Ramos (cell line): ENCODE data around the gene STK10.

ENCODE experiments used
- in situ Hi-C: fragments of 300-500 bp; cut with MboI; formaldehyde crosslinking; loops from one replicate; pipeline ENCODE4 v1.14.3; 2022; ENCODE audit warnings: low sequenced_read_pairs; ENCODE audit not compliant: unreplicated experiment

Gene STK10

DNA sequence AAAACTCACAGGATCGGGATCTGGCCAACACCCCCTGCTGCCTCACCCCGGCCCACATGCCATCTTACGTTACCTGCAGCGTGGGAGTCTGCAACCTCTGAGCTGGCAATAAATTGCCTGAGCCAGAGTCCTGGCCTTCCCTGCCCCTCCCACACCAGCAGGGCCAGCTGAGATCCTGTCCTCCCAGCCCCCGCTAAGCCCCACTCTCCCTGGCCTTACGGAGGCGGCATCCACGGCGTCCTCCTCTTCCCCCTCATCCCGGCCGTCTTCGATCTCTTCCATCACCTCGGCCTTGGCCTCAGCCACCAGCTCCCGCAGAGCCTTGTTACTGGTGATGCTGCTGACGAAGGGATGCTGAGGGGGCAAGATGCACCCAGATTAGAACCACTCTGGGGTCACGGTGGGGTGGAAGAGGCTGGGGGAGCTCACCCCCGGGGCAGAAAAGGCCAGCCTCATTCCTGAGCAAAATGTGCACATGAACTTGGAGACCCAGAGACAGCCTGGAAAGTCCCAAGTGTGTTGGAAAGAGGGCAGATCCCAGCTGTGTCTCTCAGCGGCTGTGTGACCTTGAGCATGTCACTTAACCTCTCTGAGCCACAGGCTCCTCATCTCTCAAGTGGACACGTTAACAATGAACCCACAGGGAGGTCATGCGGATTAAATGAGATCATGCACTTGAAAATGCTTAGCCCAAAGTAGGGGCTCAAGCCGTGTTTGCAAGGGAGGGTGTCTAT is 91.7 kb downstream of the STK10 start:
- in situ Hi-C loops: no loop called here

DNA sequence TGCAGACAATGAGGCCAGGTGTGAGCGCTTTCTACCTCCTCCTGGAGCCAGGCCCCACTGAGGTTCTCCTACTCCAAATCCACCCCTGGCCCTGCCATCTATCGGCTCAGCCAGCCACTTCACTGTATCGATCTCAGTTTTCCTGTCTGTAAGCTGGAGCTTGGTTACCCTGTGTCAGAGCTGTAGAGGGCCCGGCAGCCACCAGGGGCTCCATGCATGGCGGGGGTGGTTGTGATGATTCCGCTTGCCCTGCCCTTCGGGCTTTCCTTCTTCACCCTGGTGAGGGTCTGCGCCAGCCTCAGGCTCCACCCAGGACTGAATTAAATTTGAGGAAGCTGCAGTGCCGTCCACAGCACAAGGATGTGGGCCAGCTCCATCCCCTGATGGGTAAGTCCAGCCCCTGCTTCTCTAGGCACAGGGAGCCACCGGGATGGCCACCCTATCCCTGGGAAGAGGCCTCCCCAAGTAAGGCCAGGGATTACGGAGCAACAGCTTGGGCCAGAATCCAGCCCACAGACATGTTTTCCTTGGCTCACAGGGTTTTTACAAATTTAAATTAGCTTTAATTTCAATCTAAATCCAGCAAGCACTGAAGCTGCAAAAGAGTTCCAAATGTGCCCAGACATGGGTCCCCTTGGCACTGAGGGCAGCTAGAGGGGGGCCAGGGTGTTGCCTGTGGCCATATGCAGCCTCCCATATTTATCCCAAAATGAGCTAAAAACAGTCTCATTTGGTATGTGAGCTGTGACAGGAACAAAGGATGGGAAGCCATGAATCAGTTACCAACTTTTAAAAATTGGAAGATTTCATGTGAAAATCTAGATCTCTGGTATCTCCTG is 92.4 kb downstream of the STK10 start:
- in situ Hi-C loops: no loop called here

DNA sequence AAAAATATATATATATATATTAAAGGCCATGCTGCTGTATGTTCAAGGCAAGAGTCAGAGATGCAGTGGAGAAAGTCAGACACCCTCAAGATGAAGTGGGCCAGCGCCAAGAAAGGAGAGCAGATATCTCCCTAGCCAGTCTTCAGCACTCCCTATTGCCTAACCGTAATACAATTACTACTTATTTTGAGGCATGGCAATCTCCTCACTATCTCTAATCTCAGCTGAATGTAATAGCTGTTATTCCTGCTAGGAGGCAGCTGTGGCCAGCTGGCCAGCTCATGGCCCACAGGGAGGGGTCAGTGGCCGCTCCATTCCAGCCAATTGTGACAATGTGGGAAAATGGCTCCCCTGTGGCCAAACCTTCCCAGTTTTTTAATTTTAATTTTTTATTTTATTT is 94.1 kb downstream of the STK10 start:
- in situ Hi-C loops: no loop called here

DNA sequence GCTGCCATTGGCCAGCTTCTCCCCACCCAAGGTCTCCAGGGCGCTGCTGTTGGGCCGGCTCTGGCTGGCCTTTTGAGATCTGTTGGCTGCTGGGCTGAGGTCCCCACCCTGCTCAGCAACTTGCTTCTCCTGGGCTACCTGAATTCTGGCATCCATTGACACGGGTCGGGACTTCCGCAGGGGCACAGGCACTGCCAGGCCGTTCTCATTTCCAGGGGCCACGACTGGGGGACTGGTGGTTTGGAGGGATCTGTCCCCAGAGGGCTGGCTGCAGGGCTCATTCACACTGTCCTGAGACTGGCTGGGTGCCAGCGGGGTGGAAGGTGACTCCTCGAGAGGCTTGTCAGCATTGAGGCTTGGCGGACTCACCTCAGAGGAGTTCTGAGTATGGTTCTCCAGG is 94.5 kb downstream of the STK10 start:
- in situ Hi-C loops: no loop called here

DNA sequence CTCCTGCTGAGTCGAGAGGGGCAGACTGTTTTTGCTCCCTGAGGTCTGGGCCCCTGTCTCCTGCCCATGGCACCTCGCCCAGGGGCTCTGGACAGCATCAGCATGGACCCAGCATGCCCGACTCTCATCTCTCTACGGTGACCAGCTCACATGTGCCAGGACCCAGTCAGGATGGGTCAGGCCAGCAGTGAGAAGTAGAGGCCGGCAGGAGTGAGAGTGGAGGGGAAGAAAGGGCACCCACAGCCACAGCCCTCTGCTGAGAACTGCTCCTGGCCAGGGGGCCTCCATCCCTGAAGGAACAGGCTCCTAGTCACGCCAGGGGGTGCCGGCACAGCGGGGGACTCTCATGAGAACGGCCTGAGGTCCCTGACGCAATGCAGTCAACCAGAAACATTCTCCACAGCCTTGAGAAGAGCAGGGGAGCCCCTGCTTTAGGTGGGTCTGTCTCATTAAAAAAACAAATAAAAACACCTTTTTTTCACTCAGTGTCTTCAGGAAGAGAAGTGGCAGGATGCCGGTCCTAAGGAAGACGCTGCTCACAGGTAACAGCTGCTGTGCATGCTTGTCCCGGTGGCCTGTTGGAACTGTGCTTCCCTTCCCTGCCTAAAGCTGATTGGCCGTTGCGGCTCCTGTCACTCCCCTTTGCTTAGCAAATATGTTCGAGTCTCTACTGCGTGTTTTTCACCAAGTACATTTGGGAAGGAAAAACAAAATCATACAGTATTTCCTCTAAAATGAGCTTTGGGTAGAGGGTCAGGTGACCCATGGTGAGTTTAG is 95.9 kb downstream of the STK10 start:
- in situ Hi-C loops: no loop called here

DNA sequence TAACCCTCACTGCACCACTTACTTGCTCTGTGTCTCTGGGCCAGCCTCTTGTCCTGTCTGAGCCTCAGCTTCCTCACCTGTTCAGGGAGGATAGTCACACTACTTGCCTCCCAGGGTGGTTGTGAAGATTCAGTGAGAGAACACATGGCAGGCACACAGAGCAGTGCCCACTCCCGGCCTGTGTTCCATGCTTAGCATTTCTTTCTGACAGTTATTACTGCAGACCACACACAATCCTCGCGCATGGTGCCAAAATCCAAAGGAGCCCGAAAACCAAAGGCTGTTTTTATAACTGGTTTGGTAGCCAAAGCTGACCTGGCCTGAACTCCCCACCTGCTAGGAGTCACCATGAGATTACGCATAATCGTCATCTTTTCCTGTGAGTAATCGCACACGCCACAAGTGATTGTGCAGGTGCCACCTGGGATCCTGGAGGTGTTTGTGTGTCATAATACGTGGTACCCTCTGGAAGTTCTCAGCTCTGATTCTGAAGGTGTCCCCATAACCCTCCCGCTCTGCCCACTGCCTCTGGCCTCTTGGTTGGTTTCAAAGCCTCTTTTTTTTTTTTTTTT is 97.0 kb downstream of the STK10 start:
- in situ Hi-C loops: no loop called here

DNA sequence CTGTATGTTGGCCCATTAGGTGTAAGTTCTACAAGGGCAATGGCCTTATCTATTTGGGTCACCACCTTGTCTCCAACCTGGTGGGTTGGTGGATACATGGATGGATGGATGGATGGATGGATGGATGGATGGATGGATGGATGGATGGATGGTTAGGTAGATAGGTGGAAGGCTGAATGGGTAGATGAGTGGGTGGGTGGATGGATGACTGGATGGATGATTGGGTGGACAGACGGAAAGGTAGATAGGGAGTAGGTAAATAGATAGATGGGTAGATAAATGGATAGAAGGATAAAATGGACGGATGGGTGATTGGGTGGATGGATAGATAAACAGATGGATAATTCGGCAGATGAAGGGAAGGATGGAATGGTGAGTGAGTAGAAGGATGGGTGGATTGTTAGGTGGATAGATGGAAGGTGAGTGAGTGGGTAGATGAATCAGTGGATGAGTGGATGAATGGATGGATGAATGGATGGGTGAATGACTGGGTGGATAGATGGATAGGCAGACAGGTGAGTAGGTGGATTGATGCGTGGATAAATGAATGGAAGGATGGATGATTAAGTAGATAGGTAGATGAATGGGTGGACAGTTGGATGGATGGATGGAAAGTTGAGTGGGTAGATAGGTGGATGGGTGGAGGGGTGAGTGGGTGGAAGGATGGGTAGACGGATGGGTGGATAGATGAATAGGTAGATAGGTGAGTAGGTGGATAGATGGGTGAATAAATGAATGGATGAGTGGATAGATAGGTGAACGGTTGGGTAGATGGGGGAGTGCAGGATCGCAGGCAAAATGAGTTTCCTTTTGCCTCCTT is 98.5 kb downstream of the STK10 start:
- in situ Hi-C loops: no loop called here

DNA sequence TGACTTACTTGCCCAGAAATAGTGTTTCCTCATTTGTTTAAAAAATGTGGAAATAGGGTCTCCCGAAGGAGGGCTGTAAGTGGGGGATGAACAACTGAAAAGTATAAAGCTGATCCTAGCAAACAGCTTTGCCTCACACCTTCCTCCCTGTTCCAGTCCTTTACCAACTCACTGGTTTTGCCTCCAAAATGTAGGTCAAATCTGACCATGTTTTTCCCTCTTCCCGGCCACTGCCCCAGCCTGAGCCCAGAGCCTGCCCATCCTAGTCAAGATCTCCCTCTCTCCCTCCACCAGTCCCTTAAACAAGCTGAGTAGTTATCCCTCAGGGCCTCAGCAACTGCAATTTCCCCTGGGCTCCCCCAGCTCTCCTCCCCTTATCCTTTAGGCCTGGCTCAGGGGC is 99.2 kb downstream of the STK10 start:
- in situ Hi-C loops: no loop called here

DNA sequence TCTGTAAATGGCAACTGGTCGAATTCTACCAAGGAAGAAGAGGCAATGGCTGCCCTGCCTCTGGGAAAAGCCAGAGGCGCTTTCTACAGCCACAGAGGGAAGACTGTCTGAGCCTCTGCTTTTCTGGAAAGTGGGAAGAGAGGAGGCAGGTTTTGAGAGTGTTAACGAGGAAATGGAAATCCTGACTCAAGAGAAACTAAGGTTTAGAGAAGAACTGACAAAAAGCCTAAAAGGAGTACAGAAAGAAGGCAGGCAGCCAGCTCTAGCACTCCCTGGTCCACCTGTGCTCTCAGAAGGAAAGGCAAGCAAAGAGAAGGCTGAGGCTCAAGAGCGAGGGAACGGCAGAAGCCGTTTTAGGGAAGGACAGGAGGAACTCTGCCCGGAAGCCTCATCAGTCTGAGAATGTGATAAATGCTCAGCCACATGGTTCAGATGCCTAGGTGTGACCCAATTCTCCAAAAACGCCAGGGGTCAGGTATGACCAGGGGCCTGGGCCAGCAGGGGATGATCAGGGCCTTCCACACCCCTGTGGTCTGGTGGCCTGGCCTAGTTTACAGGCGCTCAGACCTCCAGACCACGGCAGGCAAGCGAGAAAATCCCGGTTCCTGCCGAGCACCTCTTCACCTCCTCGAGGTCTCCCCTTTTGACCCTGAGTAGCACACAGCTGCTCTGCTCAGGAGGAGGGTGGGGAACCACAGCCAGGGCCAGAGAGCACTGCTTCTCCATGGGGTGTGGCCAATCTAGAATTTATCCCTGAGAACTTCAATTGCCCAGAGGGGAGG is 101.6 kb downstream of the STK10 start:
- in situ Hi-C loops: no loop called here

DNA sequence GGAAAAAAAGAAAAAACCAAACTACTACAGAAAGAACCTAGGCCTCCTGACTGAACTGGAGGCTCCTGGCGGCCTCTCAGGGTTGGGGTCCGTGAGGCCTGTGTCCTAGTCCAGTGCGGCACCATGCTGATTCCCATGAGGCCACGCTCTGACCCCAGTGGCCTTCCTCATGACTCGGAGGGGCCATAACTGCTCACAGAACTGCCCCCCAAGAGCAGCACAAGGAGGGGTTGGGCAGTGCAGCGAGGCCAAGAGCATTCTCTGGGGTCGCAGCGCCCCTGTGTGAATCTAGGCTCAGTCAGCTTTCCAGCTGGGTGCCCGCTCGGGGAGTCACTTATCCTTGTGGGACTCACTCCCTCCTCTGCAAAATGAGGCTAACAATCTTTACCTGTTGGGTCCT is 102.3 kb downstream of the STK10 start:
- in situ Hi-C loops: no loop called here

DNA sequence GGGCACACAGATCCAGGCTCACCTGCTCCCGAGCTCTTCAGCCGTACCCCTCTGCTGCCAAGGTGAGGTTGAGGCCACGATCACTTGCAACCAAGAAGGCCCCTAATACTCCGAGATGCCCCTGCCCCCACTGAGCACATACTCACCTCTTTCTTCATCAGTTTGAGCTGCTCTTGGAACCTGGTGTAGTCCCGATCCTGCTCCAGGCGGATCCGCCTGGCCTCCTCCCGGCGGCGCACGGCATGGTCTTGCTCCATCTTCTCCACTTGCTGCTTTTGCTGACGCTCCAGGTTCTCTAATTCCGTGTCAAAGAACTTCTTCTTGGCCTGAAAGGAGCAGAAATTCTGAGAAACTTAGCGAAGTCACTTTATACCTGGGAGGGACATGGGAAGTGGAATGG is 105.8 kb downstream of the STK10 start:
- in situ Hi-C loops: no loop called here

DNA sequence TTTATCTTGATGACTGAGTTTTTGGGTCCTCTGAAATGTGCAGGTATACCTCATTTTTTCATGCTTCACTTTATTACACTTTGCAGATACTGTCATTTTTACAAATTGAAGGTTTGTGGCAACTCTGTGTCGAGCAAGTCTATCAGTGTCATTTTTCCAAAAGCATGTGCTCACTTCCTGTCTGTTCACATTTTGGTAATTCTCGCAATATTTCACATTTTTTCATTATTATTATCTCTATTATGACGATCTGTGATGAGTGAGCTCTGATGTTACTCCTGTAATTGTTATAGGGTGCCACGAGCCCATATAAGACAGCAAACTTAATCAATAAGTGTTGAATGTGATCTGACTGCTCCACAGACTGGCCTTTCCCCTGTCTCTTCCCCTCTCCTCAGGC is 108.1 kb downstream of the STK10 start:
- in situ Hi-C loops: no loop called here

DNA sequence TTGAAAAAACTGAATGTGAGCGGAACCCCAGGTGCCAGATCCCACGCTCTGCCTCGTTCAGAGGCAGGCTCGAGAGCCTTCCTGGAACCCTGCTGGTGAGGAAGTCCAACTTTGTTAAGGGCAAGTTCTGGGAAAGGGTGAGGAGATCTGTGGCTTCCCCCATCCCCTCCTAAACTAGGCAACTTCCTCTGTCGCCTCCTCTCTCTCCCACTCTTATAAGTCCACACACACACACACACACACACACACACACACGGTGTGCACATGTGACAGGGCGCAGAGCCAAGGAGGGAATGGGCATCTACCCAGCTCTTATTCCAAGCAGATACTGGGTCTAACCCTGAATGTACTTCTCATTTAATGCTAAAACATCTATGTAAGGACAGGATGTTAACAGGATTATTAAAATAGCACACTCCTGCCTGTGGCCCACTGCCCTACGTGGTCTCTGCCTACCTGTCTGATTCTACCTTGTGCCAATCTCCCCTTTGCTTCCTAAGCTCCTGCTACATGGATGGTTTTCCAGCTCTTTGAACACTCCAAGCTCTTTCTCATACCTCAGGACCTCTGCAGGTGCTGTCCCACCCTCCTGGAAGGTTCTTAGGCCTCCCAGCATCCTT is 109.2 kb downstream of the STK10 start:
- in situ Hi-C loops: no loop called here

DNA sequence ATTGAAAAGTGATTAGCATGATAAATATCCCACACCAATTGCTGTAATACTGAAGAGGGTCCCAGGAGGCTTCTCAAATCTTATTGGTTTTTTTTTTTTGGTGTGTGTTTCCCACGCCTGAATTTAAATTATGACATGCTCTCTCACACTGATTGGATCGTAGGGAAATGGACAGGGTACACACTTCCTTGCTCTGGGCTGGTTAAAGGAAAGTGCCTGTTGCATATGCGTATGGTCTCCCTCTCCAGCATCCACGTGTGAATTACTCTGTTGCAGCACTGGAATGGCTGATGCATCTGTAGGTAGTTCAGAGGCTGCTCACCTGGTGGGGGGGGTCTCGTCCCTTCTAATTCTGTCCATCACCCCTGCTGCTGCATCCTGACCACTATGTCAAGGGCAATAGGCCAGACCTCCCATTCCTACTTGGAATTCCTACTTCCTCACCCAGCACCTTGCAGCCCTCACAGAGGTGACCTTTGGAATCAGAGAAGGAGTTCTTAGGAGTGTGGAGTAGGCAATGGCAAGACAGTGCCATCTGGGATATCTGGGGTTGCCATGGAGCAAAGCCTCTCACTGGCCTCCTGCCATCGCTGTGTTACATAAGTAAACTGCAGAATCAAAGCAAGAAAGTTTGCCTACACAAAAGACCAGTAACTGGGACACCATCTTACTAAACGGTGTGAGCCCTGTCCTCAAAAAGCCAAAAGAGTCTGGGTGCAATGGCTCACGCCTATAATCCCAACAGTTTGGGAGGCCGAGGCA is 110.2 kb downstream of the STK10 start:
- in situ Hi-C loops: no loop called here

DNA sequence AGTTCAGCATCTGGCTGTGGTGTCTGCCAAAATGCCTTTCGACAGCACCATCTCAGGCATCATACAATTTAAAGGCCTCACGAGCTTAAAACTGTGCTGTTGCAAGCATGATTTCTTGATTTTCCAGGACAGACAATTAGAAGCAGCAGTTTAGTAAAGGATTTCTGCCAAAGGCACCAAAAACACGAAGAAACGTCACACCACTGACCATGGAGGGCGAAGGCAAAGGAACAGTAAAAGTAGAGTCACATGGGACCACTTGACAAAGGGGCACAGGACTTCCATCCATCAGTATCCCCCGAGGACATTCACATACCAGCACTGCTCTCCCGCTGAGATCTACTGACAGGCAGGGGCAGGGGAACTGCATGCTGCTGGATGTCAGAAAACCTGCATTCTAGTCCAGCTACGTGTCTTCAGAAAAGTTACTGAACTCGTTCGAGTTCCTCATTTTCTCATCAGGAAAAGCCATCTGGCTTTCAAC is 111.2 kb downstream of the STK10 start:
- in situ Hi-C loops: no loop called here

DNA sequence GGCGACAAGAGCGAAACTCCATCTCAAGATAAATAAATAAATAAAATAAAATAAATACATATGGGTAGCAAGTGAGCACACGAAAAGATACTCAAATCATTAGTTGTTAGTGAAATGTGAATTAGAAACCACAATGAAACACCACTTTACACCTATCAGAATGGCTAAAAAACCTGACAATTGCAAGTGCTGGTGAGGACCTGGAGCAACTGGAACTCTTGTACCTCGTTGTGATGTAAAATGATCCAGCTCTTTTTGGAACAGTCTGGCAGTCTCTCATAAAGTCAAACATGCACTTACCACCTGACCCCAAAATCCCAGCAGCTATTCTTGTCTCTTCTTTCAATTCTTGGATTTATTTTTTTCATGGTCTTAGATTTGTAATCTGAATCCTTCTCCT is 112.4 kb downstream of the STK10 start:
- in situ Hi-C loops: no loop called here

DNA sequence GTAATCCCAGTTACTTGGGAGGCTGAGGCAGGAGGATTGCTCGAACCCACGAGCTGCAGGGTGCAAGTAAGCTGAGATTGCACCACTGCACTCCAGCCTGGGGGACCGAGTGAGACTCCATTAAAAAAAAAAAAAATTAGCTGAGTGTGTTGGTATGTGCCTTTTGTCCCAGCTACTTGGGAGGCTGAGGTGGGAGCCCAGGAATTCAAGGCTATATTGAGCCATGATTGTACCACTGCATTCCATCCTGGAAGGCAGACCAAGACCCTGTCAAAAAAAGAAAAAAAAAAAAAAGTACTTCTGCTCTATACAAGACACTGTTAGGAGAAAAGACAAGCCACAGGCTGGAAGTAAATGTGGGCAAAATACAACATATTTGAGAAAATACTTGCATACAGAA is 113.1 kb downstream of the STK10 start:
- in situ Hi-C loops: no loop called here
